ENCODE measurements around the gene SLC26A5. TPM values are rescaled to one million over a fixed set of nuclear protein-coding genes. Genes with fewer than 3 reads are reported as not detected.

Gene SLC26A5
- total and polyA plus RNA-seq, 8 donors = 0.68 to 1.6 (median 1.0) TPM

DNA sequence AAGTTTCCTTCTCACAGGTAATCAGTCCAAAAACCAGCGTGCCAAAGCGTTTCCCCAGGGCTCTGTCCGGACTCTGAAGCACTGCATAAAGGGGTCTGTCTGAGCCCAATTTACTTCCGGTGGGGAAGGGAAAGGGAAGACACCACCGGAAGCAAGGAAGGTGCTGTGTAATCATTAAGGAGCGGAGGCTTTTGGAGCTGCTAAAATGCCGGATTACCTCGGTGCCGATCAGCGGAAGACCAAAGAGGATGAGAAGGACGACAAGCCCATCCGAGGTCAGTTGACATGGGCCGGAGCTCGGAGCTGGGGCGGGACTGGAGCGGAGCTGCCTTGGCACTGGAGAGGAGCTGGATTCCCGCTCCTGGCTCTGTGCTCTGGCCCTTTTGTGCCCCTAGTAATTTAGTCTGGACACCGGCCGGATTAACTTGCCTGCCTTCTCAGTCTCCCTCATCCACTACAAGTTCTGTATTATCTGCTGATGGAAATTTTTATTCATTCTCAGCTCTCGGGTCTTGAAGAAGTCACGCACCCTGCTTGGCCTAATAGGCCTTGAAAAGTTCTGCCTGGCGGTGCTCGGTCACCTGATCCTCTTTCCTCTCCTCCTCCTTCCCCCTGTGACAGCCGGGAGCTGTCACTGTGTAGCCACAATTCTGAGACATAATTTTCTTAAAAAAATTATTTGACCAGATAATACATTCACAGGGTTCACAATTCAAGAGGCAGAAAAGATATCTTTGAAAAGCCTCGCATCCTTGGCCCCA lies 98.3 kb downstream of the SLC26A5 start, which contains the start of gene PSMC2:
TSS of gene PSMC2 (plus strand) at position 137 of the 761 bp plus-strand sequence. CDS start at position 206, 69 bp downstream.
- Histone ChIP-seq H3K9me3 (no peaks in the 10 kb centered on the region), H3K36me3 (peaks cover 0 to 20% of the 10 kb centered on the region in 2 donors), H3K27me3 (no peaks in the 10 kb centered on the region), H3K4me3 (peak within 1 kb of the TSS; percentile 65 to 77), H3K27ac (peak within 1 kb of the TSS; percentile 84 to 92), H3K4me1 (peaks cover 22 to 63% of the 10 kb centered on the region in 2 donors)
- intact Hi-C loops (cut with DNase I) = no loop called here
- ATAC-seq (peak; percentile 82), DNase-seq (peak; percentile 43 to 92 (median 80))
- TF ChIP-seq CTCF (IDR thresholded peaks at IDR 0.05) = no peak

GRCh38 chr7:103346396-103346795 lies 99.6 kb downstream of the SLC26A5 start:
- TF ChIP-seq CTCF (IDR thresholded peaks at IDR 0.05) = no peak
- Histone ChIP-seq H3K27ac (no peak overlapping the region), H3K27me3 (no peaks in the 10 kb centered on the region), H3K36me3 (peaks cover 0 to 14% of the 10 kb centered on the region in 2 donors), H3K4me3 (no peak overlapping the region), H3K4me1 (peaks cover 22 to 69% of the 10 kb centered on the region in 2 donors), H3K9me3 (no peaks in the 10 kb centered on the region)
- ATAC-seq (no peak), DNase-seq (no peak)
- intact Hi-C loops (cut with DNase I) = no loop called here

DNA sequence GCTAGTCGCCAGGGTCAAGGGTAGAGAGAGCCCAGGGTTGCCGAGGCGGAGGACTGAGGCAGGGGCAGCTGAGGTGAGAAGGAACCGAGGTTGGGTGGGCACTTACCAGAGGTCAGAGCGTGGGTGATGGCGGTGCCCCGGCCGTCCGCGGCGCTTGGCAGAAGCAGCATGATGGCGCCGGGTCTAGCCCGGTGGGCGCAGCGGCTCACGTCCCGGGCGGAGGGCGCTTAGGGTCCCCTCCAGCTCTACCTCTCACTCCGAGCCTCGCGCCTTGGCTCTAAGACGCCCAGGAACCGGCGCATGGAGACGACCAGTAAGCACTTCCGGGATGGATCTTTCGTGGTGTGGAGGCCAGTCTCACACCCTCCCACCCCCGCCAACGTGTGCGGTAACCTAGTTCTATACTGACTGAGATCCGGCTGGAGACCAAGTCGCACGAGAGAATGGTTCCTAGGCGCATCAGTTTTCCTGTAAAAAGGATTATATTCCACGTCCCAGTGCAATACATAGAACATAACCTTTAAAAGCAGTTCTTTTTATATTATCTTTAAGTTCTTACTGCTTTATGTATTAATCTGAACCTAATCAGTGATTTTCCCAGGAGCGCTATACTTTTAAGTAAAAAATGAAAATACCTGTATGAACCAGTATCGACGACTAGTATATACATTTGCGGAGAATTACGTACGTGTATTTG lies 101.4 kb downstream of the SLC26A5 start, which contains the start of gene DNAJC2:
TSS of gene DNAJC2 (minus strand) at position 315 of the 697 bp plus-strand sequence. CDS start at position 170, 145 bp downstream.
- Histone ChIP-seq H3K27me3 (no peaks in the 10 kb centered on the region), H3K27ac (peak within 1 kb of the TSS; percentile 75 to 88), H3K4me1 (peaks cover 14 to 57% of the 10 kb centered on the region in 2 donors), H3K36me3 (peaks cover 0 to 22% of the 10 kb centered on the region in 2 donors), H3K9me3 (no peaks in the 10 kb centered on the region), H3K4me3 (peak within 1 kb of the TSS; percentile 84 to 95)
- TF ChIP-seq CTCF (IDR thresholded peaks at IDR 0.05) = no peak
- ATAC-seq = peak; percentile 95
- DNase-seq = peak; percentile 87 to 92 (median 90)
- intact Hi-C loops (cut with DNase I) = no loop called here

- DNase-seq = peak in 3 of 4 donors; percentile 15 to 36 (median 30)
- Histone ChIP-seq H3K9me3 (no peaks in the 10 kb centered on the region), H3K4me3 (peak overlapping the region; percentile 84 to 95), H3K36me3 (peaks cover 0 to 28% of the 10 kb centered on the region in 2 donors), H3K27ac (peak overlapping the region; percentile 75 to 88), H3K4me1 (peaks cover 7 to 50% of the 10 kb centered on the region in 2 donors), H3K27me3 (no peaks in the 10 kb centered on the region)
- intact Hi-C loops (cut with DNase I) = no loop called here
- TF ChIP-seq CTCF (IDR thresholded peaks at IDR 0.05) = no peak
- ATAC-seq = peak; percentile 39
These were observed 102.1 kb downstream of the SLC26A5 start for GRCh38 chr7:103343758-103344452.

Measured in left lung (tissue), 10 donors.